Amniotic epithelial cell (primary cell): ENCODE data around the gene TMED6.
A peak's percentile ranks its signal among the peaks of the same experiment; 100 is the strongest.

ENCODE experiments used
- DNase-seq: peaks from one replicate; pipeline ENCODE4 v3.0.0-alpha.2; 2010; ENCODE audit warnings: low read depth

Gene TMED6

GRCh38 chr16:69351309-69352027, at the start of gene TMED6:
TMED6 (minus strand) TSS chr16:69351786; CDS start chr16:69351753, 33 bp downstream.
- no peak for DNase-seq

- DNase-seq: peak; percentile 46
These were observed 47.8 kb upstream of the TMED6 start for GRCh38 chr16:69399361-69399760.

DNA sequence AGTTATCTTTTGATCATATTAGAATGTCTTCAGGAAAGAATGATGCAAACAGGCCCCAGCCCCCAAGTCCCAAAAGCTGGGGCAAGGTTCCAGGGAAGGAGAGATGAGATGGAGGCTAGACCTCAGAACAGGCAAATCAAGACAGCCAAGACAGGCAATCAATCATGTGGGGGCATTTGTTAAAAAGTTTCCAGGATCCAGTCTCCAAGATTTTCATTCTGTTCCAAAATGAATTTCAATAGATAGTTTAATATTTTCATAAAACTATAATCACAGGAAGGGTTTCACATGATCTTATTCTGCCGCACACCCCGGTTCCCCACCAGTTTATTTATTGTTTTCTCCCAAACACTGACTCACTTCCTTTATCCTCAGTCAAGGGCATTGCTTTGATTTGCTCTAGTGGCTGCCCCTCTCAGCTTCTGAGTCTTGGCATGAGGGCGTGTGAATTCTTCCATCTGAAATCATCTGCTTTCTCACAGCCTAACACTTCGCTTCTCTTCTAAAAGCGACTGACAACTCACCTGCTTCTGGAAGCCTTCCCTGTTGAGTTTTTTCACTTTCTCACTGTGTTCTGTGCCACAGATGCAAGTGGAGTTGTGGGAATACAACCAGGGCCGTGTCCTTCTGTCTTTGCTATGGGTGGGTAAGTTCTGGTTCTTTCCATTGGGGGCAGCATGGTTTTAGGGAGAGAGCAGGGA, 46.4 kb upstream of the TMED6 start:
- DNase-seq: peak; percentile 84

GRCh38 chr16:69396187-69397061, 44.8 kb upstream of the TMED6 start:
- peak; percentile 99 for DNase-seq

- DNase-seq: no peak
These were observed 44.2 kb upstream of the TMED6 start for GRCh38 chr16:69395859-69396186.

DNA sequence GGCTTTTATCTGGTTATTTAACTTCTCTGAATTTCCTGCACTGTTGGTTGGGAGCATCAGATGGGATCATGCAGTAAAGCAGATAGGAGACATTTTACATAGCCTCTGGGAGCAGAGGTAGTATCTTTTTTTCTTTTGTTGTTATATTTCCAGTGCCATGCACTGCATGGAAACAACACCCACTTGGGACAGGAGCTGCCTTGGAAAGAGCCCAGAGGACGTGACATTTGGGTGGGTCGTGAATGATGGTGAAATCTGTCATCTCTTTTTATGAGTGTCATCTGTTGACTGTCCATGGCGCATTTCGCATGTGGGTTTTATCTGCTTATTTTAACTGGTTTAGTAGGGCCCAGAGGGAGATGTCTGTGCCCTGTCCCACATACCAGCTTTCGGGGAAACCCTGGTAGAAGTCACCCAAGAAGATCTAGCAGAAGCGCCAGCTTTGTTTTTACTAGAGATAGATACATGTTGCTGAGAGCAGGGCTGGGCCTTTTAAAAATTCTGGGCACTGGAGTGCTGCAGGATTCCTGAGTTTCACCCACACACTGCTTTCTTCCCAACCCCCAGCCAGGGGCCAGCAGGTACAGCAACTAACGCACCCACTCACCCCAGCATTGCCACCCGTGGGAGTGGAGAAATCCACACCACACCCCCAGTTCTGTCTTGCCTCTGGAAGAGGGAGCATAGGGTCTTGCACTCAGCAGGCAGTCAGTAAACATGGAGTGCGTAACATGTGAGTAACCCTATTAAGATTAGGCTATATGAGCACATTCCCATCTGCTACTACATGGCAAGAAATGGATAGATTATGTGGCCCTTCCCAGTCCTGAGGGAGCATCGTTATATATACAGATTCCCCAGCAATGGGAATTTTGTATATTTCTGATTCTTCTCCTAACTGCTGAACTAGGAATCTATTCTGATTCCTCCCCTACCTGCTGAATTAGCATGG, 42.6 kb upstream of the TMED6 start:
- DNase-seq: peak; percentile 69

GRCh38 chr16:69386596-69386995, 35.0 kb upstream of the TMED6 start:
- DNase-seq: peak; percentile 63

DNA sequence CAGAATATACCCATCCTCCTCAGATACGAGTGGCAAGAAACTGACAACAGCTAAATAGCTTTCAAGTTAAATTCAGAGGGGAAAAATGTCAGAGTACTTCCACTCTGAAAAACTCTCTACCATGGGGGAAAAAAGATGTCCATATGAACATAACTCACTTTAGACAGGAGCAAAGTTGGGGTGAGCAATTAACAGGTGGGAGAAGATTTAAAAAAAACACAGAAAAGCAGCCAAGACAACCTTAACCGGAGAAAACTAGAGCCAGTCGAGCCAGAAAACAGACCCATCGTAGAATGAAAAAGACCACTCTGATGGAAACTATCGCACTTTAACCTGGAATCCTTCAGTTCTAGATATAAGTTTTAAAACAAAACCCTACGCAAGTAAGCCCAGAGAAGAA, 33.4 kb upstream of the TMED6 start:
- DNase-seq: no peak

DNA sequence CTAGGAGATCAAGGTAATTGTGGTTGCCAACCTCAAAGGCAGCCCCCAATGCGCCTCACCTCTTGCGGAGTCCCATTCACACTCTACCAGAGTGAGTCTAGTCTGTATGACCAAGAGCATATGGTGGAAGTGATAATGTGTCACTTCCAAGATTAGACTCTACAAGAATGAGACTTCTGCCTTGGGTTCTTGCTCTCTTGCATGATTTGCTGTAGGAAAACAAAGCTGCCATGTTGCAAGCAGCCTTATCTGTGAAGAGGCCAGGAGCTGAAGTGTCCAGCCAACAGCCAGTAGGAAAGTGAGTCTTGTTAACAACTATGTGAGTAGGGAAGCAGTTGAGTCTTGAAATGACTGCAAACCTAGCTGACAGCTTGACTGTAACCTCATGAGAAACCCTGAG, 30.8 kb upstream of the TMED6 start:
- peak; percentile 67 for DNase-seq

- no peak for DNase-seq
These were observed 29.6 kb upstream of the TMED6 start for GRCh38 chr16:69381231-69381630.

DNA sequence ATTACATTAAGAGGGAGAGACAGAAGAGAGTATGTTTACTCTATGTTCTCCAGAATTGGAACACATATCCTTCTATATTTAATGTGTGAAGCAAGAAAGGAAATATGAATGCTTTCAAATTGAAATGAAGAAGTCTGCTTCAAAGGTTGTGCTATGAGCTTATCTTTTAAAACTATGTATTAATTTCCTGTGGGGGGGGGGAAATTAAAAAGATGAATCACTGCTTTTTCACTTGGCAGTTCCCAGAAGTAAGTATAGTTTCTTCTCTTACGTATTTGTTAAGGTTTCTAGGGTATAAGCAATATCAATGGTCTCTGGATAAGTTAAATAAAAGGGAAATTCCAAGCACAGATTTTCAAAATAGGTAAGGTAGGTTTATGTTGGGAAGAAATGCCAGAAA, 27.2 kb upstream of the TMED6 start:
- DNase-seq: no peak

GRCh38 chr16:69378036-69378435, 26.4 kb upstream of the TMED6 start:
- no peak for DNase-seq

DNA sequence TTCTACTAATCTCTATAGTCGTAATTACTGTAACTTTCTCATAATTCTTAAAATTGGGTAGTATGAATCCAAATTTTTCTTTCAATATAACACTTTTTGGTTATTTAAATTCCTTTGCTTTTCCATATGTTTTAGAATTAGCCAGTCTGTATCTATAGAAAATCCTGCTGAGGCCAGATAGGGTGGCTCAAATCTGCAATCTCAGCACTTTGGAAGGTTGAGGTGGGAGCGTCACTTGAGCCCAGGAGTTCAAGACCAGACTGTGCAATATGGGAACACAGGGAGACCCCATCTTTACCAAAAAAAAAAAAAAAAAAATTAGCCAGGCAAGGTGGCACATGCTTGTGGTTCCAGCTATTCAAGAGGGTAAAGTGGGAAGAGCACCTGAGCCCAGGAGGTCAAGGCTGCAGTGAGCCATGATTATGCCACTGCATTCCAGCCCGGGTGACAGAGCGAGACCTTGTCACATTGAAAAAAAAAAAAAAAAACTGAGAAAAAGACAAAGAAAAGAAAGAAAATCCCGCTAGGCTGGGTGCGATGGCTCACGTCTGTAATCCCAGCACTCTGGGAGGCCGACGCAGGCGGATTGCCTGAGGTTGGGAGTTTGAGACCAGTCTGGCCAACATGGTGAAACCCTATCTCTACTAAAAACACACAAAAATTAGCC, 24.9 kb upstream of the TMED6 start:
- DNase-seq: no peak

DNA sequence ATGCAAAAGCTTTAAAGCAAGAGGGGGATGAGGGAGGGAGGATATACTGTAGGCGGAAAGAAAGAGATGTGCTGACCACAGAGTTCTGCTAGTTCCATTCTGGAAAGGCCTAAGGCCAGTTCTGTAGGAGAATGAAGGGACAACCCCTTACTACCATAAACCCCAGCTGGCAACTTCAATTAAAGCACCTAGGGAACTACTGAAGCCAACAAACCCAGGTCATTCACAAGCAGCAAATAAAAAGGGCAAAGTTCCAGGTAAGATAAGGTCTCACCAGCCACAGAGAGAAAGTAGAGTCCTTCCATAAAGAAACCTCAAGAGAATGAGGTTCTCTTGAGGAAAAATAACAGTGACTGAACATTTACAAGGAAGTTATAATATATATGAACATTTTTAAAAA, 21.4 kb upstream of the TMED6 start:
- no peak for DNase-seq

DNA sequence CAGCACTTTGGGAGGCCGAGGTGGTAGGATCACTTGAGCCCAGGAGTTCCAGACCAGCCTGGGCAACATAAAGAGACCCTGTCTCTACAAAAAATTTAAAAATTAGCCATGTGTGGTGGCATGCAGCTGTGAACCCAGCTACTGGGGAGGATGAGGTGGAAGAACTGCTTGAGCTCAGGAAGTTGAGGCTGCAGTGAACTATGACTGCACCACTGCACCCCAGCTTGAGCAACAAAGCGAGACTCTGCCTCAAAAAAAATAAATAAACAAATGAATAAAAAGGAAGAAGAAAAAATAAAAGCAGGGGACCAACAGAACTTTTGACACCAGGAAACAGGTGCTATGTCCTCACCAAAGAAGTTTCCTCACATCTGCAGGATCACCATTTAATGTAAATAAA, 20.0 kb upstream of the TMED6 start:
- no peak for DNase-seq

DNA sequence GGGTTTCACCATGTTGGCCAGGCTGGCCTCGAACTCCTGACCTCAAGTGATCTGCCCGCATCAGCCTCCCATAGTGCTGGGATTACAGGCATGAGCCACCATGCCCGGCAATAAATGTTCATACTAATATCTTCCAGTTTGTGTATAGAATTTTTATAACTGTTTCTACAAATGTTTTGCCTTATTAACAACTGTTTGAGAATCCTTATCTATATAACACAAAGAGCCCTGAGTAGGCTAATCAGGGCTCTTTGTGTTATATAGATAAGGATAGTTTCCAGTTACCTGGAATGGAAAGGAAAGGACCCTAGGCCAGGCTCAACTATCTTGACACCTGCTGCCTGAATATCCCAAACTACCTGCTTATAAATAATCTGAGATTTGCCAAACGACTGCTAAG, 17.3 kb upstream of the TMED6 start:
- no peak for DNase-seq

DNA sequence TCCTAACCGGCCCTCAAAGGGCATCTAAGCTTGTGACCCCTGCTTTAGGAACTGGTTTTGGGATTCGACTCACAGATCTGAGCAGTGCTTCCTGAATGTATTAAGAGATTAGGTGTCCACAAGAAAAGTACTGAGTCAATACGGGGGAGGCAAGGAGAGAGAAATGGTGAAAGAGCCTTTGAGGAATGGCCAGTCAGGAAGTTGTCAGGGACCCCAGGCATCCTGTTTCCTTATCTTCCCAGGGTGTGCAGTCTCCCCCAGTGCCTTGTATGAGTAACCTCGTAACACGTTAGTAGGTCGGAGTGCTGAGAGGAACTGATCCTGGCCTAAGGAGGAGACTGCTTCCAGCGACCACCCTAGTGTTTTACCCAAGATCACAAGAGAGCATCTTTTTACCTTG, 16.4 kb upstream of the TMED6 start:
- DNase-seq: peak; percentile 99

DNA sequence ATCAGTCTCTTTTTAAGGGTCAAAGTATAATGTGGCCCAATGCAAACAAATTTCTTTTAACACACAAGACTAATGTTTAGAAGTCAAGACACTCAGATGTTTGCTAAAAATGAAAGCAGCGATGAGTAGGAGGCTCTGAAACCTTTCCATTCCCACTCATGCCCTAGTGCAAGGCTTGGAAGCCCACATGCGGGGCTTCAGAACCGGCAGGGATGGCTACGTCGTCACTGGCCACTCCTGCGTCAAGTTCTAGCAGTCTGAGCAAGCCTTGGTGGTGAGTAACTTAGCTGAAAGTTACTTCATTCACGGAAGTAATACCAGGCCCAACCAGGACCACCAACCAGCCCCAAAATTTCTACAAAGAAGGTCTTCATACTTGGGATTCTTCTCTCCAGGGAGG, 14.8 kb upstream of the TMED6 start:
- DNase-seq: peak; percentile 19

DNA sequence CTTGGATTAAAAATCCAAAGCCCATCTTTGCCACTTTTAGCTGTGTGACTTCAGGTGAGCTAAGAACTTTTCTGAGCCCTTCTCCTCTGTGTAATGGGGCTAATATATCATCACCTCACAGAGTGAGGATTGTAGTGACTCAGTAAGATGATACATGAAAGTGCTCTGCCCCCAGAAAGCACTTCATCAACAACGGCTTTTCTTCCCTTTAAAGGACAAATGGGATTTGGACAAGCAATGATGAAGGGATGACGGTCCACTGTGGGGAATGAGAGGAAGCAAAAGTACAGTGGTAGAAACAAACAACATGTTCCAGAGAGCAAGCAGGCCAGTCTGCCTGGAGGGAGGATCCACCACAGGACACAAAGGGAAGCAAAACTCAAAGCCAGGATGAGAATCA, 14.3 kb upstream of the TMED6 start:
- DNase-seq: peak; percentile 95

DNA sequence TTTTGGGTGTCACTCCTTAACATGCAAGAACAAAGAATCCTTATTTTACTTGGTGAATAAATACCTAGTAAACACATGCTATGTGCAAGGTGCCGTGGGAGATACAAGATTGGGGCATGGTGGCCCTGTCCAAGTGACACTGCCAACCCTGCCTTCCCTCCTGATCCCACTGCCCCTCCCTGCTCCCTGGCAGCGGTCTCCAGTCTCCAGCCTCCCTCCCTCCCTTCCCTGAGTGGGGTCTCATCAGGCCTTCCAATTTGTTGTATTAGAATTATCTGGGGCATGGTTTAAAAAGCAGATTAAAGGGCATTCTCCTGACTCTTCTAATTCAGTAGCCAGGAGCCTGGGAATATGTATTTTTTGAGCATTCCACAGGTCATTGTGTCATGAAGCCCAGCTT, 12.5 kb upstream of the TMED6 start:
- no peak for DNase-seq

DNA sequence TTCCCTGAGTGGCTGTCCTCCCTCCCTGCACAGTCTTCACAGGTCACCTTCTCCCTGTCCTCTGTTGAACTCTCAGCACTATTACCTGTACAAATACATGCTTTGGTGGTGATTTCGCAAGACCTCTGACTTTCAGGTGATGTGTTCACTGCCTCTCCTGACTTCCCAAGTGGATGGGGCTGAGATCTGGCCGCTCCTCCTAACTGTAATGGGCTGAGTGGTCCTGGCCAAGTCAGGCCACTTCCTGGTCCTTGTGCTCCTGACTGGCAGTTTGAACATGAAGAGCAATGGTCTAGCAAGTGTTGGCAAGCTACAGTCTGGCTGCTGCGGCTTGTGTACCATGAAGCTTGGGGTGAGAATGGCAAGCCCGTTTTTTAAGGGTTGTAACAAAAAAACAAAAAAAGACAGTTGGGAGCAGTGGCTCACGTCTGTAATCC, 11.7 kb upstream of the TMED6 start:
- DNase-seq: no peak
